H1 (cell line): ENCODE measurements around the gene GDI2. TPM values are rescaled to one million over a fixed set of nuclear protein-coding genes. Genes with fewer than 3 reads are reported as not detected.

Experiments used
- CBX5 ChIP-seq: fragments of 300-800, 300-1000 bp; sonication (generic); IDR thresholded peaks from 2 replicates; pipeline ENCODE4 v1.7.1; 2016; ENCODE audit warnings: antibody characterized with exemption, low read length, low read depth
- CBX8 ChIP-seq: fragments of 300-800, 300-1000 bp; sonication (generic); IDR thresholded peaks from 2 replicates; pipeline ENCODE4 v1.7.1; 2016; ENCODE audit warnings: low read depth, low read length, borderline replicate concordance
- CREB1 ChIP-seq: IDR thresholded peaks from 2 replicates; pipeline ENCODE4 v1.6.1; 2012; ENCODE audit warnings: inconsistent platforms
- HDAC2 ChIP-seq, 2 experiments: fragments of 300-600 bp in 1 of 2; sonication (generic) in 1 of 2; IDR thresholded peaks; 2 replicates each; pipeline ENCODE4 v1.6.1; 2011 to 2012; ENCODE audit warnings: low read depth in 2 of 2, low read length in 2 of 2, mild to moderate bottlenecking in 2 of 2, moderate library complexity in 2 of 2, borderline replicate concordance in 1 of 2, inconsistent platforms in 1 of 2
- NANOG ChIP-seq: IDR thresholded peaks from 2 replicates; pipeline ENCODE4 v1.6.1; 2011; ENCODE audit warnings: low read length, low read depth, mild to moderate bottlenecking, inconsistent platforms; ENCODE audit not compliant: insufficient read depth, poor library complexity, severe bottlenecking
- NRF1 ChIP-seq: IDR thresholded peaks from 2 replicates; pipeline ENCODE4 v1.6.1; 2011; ENCODE audit warnings: mild to moderate bottlenecking, low read depth, low read length, improper control_type of control experiment
- POU5F1 ChIP-seq: IDR thresholded peaks from 2 replicates; pipeline ENCODE4 v1.6.1; 2011; ENCODE audit warnings: low read depth, mild to moderate bottlenecking, low read length, moderate library complexity
- SIN3A ChIP-seq, 2 experiments: IDR thresholded peaks in 1 of 2; conservative IDR thresholded peaks in 1 of 2; 2 replicates each; pipeline ENCODE4 v1.6.1; 2011 to 2012; ENCODE audit warnings: low read length in 2 of 2, improper control_type of control experiment in 1 of 2, low read depth in 1 of 2, mild to moderate bottlenecking in 1 of 2
- polyA plus RNA-seq, 7 experiments: library from polyadenylated mRNA; depleted of rRNA in 3 of 7; stranded (reverse) in 5 of 7; unstranded in 2 of 7; fragments of >200 nt in 5 of 7; fragments of 200-250 nt in 2 of 7; gene quantifications; 1 replicate in 5 of 7; 2 replicates in 1 of 7; 4 replicates in 1 of 7; pipeline versions ENCODE4 v1.2.1 to v1.2.3, GENCODE V29; 2011 to 2013; ENCODE audit warnings: missing spikeins in 2 of 7, mixed read lengths in 2 of 7
- total RNA-seq: library from RNA; stranded (reverse); fragmentation: NEBNext Ultra II Directional; extraction: Animal tissue kit (Norgen Biotek cat#: 25700); gene quantifications from 2 replicates; pipeline ENCODE4 v1.2.1, GENCODE V29; 2021
- TF ChIP-seq, protein P1 (sequence below): fragments of 300-600 bp; sonication (generic); IDR thresholded peaks from 2 replicates; pipeline ENCODE4 v1.7.1; 2012; ENCODE audit warnings: low read length, moderate library complexity, mild to moderate bottlenecking, inconsistent platforms; ENCODE audit not compliant: insufficient replicate concordance

The GDI2 gene
- total and polyA plus RNA-seq, 2 of the 8 experiments (the other 6 are each of a cell fraction or from before 2014, with no cell fraction given): 168 to 385 TPM

DNA sequence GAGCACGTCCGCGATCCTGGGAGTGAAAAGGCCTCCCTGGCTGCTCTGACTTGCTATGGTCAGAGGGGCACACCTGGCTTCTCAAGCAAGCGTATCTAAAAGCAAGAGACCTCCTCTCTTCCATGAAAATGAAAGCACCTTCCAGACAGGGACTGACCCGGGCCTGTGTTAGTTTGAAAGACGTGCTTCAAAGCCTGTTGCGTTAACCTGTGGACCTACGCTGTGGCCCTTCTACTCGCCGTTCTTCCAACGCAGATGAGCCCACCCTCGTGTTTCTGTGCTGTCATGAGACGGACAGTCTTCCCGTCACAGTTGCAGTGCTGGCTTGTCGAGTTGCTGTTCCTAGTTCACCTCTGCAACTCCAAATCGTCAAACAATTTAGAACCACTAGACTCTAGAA, 15.5 kb upstream of the GDI2 start (continued):
- TF ChIP-seq, protein P1, sequence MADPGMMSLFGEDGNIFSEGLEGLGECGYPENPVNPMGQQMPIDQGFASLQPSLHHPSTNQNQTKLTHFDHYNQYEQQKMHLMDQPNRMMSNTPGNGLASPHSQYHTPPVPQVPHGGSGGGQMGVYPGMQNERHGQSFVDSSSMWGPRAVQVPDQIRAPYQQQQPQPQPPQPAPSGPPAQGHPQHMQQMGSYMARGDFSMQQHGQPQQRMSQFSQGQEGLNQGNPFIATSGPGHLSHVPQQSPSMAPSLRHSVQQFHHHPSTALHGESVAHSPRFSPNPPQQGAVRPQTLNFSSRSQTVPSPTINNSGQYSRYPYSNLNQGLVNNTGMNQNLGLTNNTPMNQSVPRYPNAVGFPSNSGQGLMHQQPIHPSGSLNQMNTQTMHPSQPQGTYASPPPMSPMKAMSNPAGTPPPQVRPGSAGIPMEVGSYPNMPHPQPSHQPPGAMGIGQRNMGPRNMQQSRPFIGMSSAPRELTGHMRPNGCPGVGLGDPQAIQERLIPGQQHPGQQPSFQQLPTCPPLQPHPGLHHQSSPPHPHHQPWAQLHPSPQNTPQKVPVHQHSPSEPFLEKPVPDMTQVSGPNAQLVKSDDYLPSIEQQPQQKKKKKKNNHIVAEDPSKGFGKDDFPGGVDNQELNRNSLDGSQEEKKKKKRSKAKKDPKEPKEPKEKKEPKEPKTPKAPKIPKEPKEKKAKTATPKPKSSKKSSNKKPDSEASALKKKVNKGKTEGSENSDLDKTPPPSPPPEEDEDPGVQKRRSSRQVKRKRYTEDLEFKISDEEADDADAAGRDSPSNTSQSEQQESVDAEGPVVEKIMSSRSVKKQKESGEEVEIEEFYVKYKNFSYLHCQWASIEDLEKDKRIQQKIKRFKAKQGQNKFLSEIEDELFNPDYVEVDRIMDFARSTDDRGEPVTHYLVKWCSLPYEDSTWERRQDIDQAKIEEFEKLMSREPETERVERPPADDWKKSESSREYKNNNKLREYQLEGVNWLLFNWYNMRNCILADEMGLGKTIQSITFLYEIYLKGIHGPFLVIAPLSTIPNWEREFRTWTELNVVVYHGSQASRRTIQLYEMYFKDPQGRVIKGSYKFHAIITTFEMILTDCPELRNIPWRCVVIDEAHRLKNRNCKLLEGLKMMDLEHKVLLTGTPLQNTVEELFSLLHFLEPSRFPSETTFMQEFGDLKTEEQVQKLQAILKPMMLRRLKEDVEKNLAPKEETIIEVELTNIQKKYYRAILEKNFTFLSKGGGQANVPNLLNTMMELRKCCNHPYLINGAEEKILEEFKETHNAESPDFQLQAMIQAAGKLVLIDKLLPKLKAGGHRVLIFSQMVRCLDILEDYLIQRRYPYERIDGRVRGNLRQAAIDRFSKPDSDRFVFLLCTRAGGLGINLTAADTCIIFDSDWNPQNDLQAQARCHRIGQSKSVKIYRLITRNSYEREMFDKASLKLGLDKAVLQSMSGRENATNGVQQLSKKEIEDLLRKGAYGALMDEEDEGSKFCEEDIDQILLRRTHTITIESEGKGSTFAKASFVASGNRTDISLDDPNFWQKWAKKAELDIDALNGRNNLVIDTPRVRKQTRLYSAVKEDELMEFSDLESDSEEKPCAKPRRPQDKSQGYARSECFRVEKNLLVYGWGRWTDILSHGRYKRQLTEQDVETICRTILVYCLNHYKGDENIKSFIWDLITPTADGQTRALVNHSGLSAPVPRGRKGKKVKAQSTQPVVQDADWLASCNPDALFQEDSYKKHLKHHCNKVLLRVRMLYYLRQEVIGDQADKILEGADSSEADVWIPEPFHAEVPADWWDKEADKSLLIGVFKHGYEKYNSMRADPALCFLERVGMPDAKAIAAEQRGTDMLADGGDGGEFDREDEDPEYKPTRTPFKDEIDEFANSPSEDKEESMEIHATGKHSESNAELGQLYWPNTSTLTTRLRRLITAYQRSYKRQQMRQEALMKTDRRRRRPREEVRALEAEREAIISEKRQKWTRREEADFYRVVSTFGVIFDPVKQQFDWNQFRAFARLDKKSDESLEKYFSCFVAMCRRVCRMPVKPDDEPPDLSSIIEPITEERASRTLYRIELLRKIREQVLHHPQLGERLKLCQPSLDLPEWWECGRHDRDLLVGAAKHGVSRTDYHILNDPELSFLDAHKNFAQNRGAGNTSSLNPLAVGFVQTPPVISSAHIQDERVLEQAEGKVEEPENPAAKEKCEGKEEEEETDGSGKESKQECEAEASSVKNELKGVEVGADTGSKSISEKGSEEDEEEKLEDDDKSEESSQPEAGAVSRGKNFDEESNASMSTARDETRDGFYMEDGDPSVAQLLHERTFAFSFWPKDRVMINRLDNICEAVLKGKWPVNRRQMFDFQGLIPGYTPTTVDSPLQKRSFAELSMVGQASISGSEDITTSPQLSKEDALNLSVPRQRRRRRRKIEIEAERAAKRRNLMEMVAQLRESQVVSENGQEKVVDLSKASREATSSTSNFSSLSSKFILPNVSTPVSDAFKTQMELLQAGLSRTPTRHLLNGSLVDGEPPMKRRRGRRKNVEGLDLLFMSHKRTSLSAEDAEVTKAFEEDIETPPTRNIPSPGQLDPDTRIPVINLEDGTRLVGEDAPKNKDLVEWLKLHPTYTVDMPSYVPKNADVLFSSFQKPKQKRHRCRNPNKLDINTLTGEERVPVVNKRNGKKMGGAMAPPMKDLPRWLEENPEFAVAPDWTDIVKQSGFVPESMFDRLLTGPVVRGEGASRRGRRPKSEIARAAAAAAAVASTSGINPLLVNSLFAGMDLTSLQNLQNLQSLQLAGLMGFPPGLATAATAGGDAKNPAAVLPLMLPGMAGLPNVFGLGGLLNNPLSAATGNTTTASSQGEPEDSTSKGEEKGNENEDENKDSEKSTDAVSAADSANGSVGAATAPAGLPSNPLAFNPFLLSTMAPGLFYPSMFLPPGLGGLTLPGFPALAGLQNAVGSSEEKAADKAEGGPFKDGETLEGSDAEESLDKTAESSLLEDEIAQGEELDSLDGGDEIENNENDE: no peak
- no peak for TF ChIP-seq NRF1
- TF ChIP-seq CBX5: no peak
- TF ChIP-seq POU5F1: no peak
- TF ChIP-seq SIN3A (conservative IDR thresholded peaks at IDR 0.05 in 1 of 2, IDR thresholded peaks at IDR 0.05 in 1 of 2; ENCODE audit: low read depth in 1 of 2, low read length in 2 of 2): no peak
- no peak for TF ChIP-seq CREB1
- TF ChIP-seq CBX8: no peak
- no peak for TF ChIP-seq NANOG
- TF ChIP-seq HDAC2 (IDR thresholded peaks at IDR 0.05; ENCODE audit: borderline replicate concordance in 1 of 2, low read depth in 2 of 2, low read length in 2 of 2): no peak
